Upper lobe of left lung (tissue), 4 donors: Measurements from ENCODE around the gene CBX8.

ENCODE experiments used
- CTCF ChIP-seq, 6 experiments: fragments of 450-650 bp in 4 of 6; fragments of 200-600 bp in 2 of 6; sonication (generic) in 2 of 6; IDR thresholded peaks; one replicate each; pipeline ENCODE4 v1.5.1; 2016 to 2019; ENCODE audit warnings: antibody characterized with exemption in 6 of 6
- EP300 ChIP-seq, 4 donors: sonication (generic); formaldehyde crosslinking; IDR thresholded peaks; one replicate each; pipeline ENCODE4 v1.5.1; 2017; ENCODE audit warnings: antibody characterized with exemption in 4 of 4, control low read depth in 2 of 4
- POLR2AphosphoS5 ChIP-seq, 2 donors: sonication (generic); formaldehyde crosslinking; IDR thresholded peaks; one replicate each; pipeline ENCODE4 v1.5.1; 2017; ENCODE audit warnings: antibody characterized with exemption in 2 of 2

DNA sequence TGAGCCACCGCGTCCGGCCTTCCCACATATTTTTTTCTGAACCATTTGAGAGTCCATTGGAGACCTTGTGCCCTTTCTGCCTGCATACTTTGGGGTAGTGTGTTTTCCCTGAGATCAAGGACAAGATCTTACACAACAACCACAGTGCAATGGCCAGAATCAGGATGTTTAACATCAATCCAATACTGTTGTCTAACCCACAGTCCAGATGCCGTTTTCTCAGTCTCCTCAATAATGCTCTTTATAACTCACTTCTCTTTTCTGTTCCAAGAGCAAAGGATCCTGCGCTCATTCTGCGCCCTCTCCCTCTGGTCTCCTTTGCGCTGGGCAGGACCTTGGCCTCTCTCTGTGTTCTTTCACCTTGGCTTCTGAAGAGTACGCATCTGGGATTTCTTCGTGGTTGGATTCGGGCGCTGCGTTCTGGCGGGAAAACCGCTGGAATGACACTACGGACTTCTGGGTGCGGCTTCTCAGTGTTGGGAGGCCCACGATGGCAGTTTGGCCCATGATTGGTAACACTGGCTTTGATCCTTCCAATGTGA is 25.8 kb upstream of the CBX8 start:
- TF ChIP-seq EP300 (IDR thresholded peaks at IDR 0.05) (no peak), POLR2AphosphoS5 (IDR thresholded peaks at IDR 0.05) (no peak), CTCF (IDR thresholded peaks at IDR 0.05) (no peak)
